ENCODE results near the gene NLK.
"Not testable (repeated sequence)": the region's sequence is repeated elsewhere in the genome, so short reads cannot be mapped to it uniquely, and the experiment has no call there.

Gene NLK

GRCh38 chr17:28231624-28232023 is 189.1 kb downstream of the NLK start:
- not testable (repeated sequence) for DNase-seq (ENCODE audit: low read depth in 2 of 2)

GRCh38 chr17:28232966-28233870 is 190.7 kb downstream of the NLK start:
- not testable (repeated sequence) for DNase-seq (ENCODE audit: low read depth in 2 of 2)

GRCh38 chr17:28233872-28234856 is 191.7 kb downstream of the NLK start:
- DNase-seq (ENCODE audit: low read depth in 2 of 2) = not testable (repeated sequence)

- not testable (repeated sequence) for DNase-seq (ENCODE audit: low read depth in 2 of 2)
These were observed 192.7 kb downstream of the NLK start for GRCh38 chr17:28235066-28235700.

GRCh38 chr17:28236033-28236653 is 193.7 kb downstream of the NLK start:
- not testable (repeated sequence) for DNase-seq (ENCODE audit: low read depth in 2 of 2)

- not testable (repeated sequence) for DNase-seq (ENCODE audit: low read depth in 2 of 2)
These were observed 196.2 kb downstream of the NLK start for GRCh38 chr17:28238547-28239270.

GRCh38 chr17:28239271-28239624 is 196.8 kb downstream of the NLK start:
- no peak for DNase-seq (ENCODE audit: low read depth in 2 of 2)

- no peak for DNase-seq (ENCODE audit: low read depth in 2 of 2)
These were observed 198.3 kb downstream of the NLK start for GRCh38 chr17:28240688-28241340.

GRCh38 chr17:28242791-28243190 is 200.3 kb downstream of the NLK start:
- no peak for DNase-seq (ENCODE audit: low read depth in 2 of 2)

- DNase-seq (ENCODE audit: low read depth in 2 of 2) = not testable (repeated sequence)
These were observed 200.8 kb downstream of the NLK start for GRCh38 chr17:28243268-28243667.

- no peak for DNase-seq (ENCODE audit: low read depth in 2 of 2)
These were observed 202.0 kb downstream of the NLK start for GRCh38 chr17:28244446-28244845.
